Stimulated activated CD8-positive, alpha-beta memory T cell treated with anti-CD3 and anti-CD28 coated beads, Interleukin-12 subunit alpha, Interleukin-12 subunit beta, amount 100 ng/mL, for 24 hours (primary cell): ENCODE results near the gene CTTN.
A peak's percentile ranks its signal among the peaks of the same experiment; 100 is the strongest.
"Not testable (repeated sequence)": the region's sequence is repeated elsewhere in the genome, so short reads cannot be mapped to it uniquely, and the experiment has no call there.

ENCODE experiments used
- DNase-seq: peaks from one replicate; pipeline ENCODE4 v3.0.0-alpha.2; 2020; ENCODE audit errors: extremely low read depth

CTTN gene

DNA sequence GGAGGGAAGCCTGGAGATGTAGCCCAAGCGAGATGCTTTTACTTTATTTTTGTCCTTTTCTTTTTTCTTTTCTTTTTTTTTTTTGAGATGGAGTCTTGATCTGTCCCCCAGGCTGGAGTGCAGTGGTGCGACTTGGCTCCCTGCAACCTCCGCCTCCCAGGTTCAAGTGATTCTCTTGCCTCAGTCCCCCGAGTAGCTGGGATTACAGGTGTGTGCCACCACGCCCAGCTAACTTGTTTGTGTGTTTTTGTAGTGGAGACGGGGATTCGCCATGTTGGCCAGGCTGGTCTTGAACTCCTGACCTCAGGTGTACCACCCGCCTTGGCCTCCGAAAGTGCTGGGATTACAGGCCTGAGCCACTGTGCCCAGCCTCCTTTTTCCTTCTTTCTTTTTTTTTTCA, 56.5 kb downstream of the CTTN start:
- not testable (repeated sequence) for DNase-seq

DNA sequence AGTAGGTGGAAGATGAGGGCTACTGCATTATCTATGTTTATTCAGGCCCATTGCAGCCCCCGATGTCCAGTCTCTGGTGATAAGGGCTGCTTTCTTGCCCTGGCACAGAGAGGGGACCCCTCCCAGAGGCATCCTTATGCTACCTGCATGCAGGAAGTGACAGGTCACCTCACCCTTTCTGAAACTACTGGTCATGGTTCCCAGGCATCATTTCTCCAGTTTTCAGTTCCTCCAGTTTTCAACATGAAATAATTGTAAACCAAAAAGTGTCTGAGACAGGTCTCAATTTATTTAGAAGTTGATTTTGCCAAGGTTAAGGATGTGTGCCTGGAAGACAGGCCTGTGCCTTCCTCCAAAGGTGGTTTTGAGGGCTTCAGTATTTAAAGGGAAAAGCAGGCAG, 57.0 kb downstream of the CTTN start:
- DNase-seq, result no peak

- no peak for DNase-seq
These were observed 58.7 kb downstream of the CTTN start for GRCh38 chr11:70456921-70457532.

DNA sequence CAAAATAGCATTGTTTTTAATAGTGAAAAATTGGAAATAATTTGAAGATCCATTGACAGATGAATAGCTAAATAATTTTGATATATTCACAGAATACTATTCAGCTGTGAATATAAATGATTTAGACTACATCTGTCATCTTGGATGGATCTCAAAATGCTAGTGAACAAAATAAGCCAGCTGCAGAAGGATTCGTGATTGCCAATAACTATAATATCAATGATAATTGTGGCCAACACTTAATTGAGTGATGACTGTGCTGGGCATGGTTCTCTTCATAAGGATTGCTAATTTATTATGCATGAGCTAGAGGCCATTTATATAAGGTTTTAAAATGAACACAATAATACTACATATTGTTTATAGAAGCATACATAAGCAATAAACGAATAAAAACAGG, 60.4 kb downstream of the CTTN start:
- DNase-seq, result no peak

- DNase-seq, result no peak
These were observed 61.8 kb downstream of the CTTN start for GRCh38 chr11:70460111-70460510.

DNA sequence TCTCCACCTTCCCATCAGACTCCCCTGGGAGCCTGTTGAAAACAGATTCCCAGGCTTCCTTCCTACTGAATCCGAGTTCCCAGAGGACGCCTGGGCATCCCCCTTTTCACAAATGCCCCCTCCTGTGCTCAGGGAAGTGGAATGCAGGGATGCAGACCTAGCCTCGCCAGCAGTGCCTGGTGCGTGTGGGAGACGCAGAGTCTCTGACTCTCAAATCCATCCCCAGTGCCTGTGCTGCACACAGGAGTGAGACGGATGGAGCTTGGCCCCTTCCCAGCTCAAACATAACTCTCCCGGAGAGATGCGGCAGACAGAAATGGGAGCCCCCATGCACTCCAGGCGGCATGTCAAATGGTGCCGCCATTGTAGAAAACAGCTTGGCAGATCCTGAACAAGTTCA, 62.6 kb downstream of the CTTN start:
- DNase-seq, result no peak

GRCh38 chr11:70462818-70463477, 64.6 kb downstream of the CTTN start:
- DNase-seq, result no peak

- no peak for DNase-seq
These were observed 65.3 kb downstream of the CTTN start for GRCh38 chr11:70463478-70464255.

DNA sequence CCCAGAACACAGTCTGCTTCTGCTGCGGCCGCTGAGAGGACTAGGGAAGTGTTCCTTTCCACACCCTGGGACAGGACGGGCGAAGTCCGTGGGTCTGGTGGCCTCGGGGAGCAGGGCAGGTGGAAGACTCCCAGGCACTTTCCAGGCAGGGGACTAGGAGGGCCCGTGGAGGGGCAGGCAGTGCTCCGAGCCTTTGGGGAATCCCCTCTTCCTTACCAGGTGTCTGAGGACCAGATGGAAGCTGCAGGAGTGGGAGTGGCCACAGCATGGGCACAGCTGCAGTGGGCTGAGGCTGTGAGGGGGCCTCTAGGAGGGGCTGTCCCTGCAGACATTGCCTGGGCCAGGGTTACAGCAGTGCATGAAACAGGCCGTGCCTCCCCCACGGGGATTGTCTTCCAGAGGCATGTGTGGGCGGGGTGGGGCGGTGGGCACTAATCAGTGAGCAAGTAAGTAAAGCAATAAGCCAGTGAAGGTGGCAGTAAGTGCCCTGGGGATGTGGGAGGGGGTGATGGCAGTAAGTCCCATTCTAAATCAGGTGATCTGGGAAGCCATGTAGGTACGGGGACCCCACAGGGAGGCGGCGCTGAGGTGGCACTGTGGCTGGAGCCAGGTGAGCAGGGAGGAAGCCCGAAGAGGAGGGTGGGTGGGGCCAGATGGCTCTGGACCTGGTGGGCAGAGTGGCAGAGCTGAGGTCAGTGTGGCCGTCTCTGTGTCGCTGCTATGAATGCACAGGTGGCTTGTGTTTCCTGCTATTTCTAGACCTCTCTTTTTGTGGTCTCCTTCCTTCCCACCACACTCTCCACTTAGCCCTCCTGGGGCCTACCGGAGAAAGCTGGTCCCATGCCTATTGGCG, 66.4 kb downstream of the CTTN start:
- no peak for DNase-seq

GRCh38 chr11:70466154-70466553, 67.8 kb downstream of the CTTN start:
- DNase-seq, result no peak

GRCh38 chr11:70466596-70466995, 68.3 kb downstream of the CTTN start:
- no peak for DNase-seq

DNA sequence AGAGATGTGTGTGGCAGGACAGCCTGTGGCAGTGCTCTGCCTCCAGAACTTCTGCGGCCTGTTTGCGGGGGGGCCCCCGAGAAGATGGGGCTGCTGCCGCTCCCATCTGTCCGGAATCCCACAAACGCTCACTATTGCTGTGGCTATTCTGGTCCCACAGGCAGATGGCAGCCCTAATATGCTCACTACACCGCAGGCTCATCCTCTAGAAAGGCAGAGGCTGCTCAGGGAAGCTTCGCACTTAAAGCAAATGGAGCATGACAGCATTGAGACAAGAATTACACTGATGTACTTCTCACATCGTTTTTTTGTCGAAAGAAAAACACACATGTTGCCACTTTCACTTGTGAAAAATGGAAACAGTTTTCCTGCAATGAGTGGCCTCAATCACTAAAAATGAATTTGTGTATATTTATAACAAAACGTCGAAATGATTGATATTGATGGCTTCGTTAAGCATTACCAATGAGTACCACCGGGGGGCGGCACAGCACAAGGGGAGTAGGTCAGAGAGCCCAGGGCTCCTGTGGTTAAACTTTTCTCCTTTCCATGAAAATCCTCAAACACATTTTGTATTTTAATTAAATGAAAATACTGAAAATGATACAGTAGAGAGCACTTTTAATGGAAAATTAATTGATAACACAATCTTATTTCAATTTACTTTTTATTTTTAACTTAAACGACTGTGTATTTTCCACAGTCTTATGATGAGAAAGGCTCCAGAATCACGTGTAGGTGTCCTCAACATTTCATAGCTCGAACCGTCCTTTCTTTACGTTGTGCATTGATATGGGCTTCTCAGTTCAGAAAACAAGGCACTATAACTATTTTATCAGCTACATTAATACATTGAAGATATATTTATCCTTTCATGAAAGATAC, 69.1 kb downstream of the CTTN start:
- peak; percentile 7 for DNase-seq

- no peak for DNase-seq
These were observed 70.2 kb downstream of the CTTN start for GRCh38 chr11:70468256-70469195.

- DNase-seq, result no peak
These were observed 71.8 kb downstream of the CTTN start for GRCh38 chr11:70470127-70470526.

DNA sequence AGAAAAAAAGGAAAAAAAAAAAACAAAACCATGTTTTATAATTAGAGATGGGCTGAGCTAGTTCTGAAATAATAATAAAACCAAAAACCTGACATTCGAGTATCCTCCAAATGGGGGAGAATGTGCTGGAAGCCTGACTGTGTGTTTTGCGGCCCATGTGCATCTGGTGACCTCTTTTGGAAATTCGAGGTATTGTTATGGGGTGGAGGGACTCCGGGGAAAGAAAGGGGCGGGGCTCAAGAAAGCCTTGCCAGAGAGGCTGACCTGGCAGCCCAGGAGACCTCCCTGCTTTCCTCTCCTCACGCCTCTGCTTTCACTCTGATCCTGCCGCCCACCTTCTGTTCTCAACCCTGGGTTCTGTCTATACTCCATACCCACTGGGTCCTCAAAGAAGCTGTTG, 72.9 kb downstream of the CTTN start:
- DNase-seq, result no peak

- DNase-seq, result no peak
These were observed 73.9 kb downstream of the CTTN start for GRCh38 chr11:70472240-70472639.

DNA sequence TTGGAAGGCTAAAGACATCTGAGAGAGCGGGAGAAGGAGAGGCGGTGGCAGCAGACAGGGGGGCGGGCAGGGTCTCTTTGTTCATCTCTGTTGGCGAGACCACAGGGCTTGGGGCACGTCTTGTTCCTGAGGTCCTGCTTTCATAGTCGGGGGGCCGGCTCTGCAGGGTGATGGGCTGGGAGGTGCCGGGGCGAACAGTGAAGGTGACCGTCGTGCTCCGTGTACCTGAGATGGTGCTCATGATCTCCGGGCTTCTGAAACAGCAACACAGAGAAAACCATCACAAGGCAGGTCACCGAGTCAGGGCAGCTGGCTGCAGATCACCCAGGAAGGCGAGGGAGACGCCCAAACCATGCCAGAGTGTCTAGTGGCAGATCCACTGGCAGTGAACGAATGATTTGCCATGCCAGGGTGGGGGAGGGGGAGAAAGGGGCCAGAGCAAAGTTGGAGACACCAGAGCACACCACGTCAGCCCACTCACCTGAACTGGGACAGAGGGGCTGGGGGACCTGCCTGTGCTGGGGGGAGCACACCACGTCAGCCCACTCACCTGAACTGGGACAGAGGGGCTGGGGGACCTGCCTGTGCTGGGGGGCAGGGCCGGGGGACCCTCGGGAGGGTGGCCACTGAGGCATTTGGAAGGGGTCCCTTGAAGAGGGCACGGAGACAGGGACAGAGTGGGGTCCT, 75.0 kb downstream of the CTTN start:
- no peak for DNase-seq

DNA sequence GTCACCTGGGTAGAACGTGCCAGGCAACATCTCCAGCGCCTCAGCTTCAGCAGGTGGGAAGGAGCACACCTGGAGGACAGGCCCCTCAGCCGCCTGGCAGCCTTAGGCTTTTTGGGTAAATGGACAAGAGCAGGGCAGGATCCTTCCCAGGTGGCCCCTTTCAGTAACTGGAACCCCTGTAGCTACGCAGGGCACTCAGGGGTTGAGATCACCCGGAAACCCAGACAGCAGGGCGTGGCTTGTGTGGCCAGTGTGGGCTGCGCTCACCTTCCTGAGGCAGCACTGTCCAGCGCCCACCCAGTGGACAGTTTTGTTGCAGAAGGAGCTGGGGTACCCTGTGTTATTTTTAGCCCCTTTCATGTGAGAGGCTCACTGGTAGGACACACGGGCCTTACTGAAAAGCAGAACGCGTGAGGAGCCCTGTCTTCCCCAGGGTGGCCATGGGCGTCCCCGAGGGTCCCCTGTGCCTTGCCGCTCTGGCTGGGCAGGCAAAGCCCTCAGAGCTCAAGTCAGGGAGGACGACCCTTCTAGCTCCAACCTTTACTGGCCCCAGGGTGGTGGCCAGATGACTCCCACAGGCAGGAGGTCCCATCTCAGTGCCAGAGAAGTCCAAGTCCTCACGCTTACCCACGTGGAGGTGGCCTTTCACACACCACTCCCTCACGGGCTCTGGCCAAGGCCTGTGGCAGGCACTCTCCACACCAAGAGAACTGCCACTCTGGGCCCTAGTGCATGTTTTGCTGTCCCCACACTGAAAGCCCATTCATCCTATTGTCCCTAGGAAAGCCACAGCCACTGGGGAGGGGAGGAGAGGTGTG, 75.8 kb downstream of the CTTN start:
- DNase-seq, result no peak

- no peak for DNase-seq
These were observed 76.4 kb downstream of the CTTN start for GRCh38 chr11:70474710-70475109.
